Cardiac muscle cell (in vitro differentiated cells and primary cell): ENCODE measurements around the gene TTC23. TPM values are rescaled to one million over a fixed set of nuclear protein-coding genes. Genes with fewer than 3 reads are reported as not detected.

Source experiments
- DNase-seq, 2 donors: peaks; one replicate each; pipeline versions ENCODE4 v3.0.0 to v3.0.0-alpha.2; 2010 to 2017; ENCODE audit warnings: low read depth in 1 of 2, low spot score in 1 of 2
- H3K27ac ChIP-seq: fragments of 200-600 bp; sonication (generic); 2 replicates; pipeline ENCODE4 v1.5.1; 2016
- H3K27me3 ChIP-seq: fragments of 200-600 bp; sonication (generic); 2 replicates; pipeline ENCODE4 v1.6.0; 2016; ENCODE audit warnings: control low read depth
- H3K36me3 ChIP-seq: fragments of 200-600 bp; sonication (generic); 2 replicates; pipeline ENCODE4 v1.5.1; 2016; ENCODE audit warnings: control low read depth
- H3K4me1 ChIP-seq: fragments of 200-600 bp; sonication (generic); 2 replicates; pipeline ENCODE4 v1.8.1; 2017; ENCODE audit warnings: low read depth, mild to moderate bottlenecking, mixed run types
- H3K4me3 ChIP-seq: fragments of 200-600 bp; sonication (generic); 2 replicates; pipeline ENCODE4 v1.5.1; 2016; ENCODE audit warnings: mild to moderate bottlenecking
- H3K9me3 ChIP-seq: fragments of 200-600 bp; sonication (generic); 2 replicates; pipeline ENCODE4 v1.5.1; 2017; ENCODE audit warnings: low read depth, mild to moderate bottlenecking, control low read depth
- polyA plus RNA-seq: library from polyadenylated mRNA; unstranded; fragments of >200 nt; fragmentation: Nextera tagmentation; extraction: Ambion mirVana; gene quantifications from 2 replicates; pipeline ENCODE4 v1.2.1, GENCODE V29; 2016
- total RNA-seq: library from RNA; depleted of rRNA; stranded (reverse); fragments of >200 nt; gene quantifications from 2 replicates; pipeline ENCODE4 v1.2.3, GENCODE V29; 2016
- TF ChIP-seq, protein P1 (sequence below): IDR thresholded peaks from 2 replicates; pipeline ENCODE4 v1.5.1; 2012; ENCODE audit warnings: low read depth, mild to moderate bottlenecking, low read length

TTC23 gene
- total and polyA plus RNA-seq, 2 experiments from 2014 or later: 15.0 to 38.2 TPM

DNA sequence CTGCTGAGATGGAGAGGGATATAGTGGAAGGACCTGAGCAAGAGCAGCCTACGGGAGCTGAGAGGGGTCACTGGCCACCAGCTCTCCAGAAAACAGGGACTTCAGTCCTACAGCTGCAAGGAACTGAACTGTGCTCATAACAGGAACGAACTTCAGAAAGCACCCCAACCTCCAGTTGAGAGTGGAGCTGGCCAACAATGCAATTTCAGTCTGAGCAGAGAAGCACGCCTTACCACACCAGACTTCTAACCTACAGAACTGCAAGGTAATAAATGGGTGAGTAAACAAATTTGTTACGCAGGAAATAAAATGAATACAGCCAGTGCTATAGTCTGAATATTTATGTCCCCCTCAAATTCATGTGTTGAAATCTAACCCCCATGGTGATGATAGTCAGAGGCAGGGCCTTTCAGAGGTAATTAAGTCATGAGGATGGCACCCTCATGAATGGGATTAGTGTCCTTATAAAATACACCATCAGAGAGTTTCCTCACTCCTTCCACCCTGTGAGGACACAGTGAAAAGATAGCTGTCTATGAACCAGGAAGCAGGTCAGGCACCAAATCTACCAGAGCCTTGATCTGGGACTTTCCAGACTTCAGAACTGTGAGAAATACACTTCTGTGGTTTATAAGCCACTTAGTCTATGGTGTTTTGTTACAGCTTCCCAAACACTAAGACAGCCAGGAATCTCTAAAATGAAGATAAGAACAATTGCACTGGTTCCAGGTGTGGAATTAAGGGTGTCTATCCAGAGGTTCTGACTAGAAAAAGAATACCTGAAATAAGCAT is 85.9 kb downstream of the TTC23 start:
- TF ChIP-seq, protein P1, sequence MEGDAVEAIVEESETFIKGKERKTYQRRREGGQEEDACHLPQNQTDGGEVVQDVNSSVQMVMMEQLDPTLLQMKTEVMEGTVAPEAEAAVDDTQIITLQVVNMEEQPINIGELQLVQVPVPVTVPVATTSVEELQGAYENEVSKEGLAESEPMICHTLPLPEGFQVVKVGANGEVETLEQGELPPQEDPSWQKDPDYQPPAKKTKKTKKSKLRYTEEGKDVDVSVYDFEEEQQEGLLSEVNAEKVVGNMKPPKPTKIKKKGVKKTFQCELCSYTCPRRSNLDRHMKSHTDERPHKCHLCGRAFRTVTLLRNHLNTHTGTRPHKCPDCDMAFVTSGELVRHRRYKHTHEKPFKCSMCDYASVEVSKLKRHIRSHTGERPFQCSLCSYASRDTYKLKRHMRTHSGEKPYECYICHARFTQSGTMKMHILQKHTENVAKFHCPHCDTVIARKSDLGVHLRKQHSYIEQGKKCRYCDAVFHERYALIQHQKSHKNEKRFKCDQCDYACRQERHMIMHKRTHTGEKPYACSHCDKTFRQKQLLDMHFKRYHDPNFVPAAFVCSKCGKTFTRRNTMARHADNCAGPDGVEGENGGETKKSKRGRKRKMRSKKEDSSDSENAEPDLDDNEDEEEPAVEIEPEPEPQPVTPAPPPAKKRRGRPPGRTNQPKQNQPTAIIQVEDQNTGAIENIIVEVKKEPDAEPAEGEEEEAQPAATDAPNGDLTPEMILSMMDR: no peak
- DNase-seq: no peak
- peaks cover 5% of the 10 kb centered on the region for H3K4me1 ChIP-seq
- no peaks in the 10 kb centered on the region for H3K36me3 ChIP-seq
- H3K4me3 ChIP-seq: no peak overlapping the region
- H3K27me3 ChIP-seq: no peaks in the 10 kb centered on the region
- H3K9me3 ChIP-seq: no peaks in the 10 kb centered on the region
- no peak overlapping the region for H3K27ac ChIP-seq

- Histone ChIP-seq H3K27ac (no peak overlapping the region), H3K4me1 (no peaks in the 10 kb centered on the region), H3K36me3 (no peaks in the 10 kb centered on the region), H3K4me3 (no peak overlapping the region), H3K9me3 (no peaks in the 10 kb centered on the region), H3K27me3 (no peaks in the 10 kb centered on the region)
- no peak for DNase-seq
- TF ChIP-seq, protein P1: no peak
Observed at GRCh38 chr15:99158626-99159412, 90.6 kb downstream of the TTC23 start.

- Histone ChIP-seq H3K9me3 (no peaks in the 10 kb centered on the region), H3K27me3 (no peaks in the 10 kb centered on the region), H3K4me3 (no peak overlapping the region), H3K36me3 (no peaks in the 10 kb centered on the region), H3K27ac (no peak overlapping the region), H3K4me1 (no peaks in the 10 kb centered on the region)
- TF ChIP-seq, protein P1: no peak
- no peak for DNase-seq
Observed at GRCh38 chr15:99157456-99157855, 91.9 kb downstream of the TTC23 start.

GRCh38 chr15:99155961-99156443 is 93.4 kb downstream of the TTC23 start:
- no peaks in the 10 kb centered on the region for H3K4me1 ChIP-seq
- TF ChIP-seq, protein P1: no peak
- no peaks in the 10 kb centered on the region for H3K9me3 ChIP-seq
- no peak overlapping the region for H3K27ac ChIP-seq
- H3K4me3 ChIP-seq: no peak overlapping the region
- DNase-seq: peak in 1 of 2 donors; percentile 10
- no peaks in the 10 kb centered on the region for H3K27me3 ChIP-seq
- H3K36me3 ChIP-seq: no peaks in the 10 kb centered on the region

DNA sequence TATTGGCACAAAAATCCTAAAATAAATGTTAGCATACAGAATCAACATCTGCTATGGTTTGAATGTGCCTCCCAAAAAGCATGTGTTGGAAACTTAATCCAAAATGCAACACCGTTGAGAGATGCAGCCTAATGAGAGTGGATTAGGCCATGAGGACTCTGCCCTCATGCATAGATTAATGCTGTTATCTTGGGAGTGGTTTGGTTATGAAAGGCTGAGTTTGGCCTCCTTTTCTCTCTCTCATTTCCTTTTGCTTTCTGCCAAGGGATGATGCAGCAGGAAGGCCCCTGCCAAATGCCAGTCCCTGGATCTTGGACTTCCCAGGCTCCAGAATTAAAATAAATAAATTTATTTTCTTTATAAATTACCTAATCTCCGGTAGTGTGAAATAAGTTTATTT is 95.1 kb downstream of the TTC23 start:
- Histone ChIP-seq H3K27ac (no peak overlapping the region), H3K27me3 (no peaks in the 10 kb centered on the region), H3K4me3 (no peak overlapping the region), H3K9me3 (no peaks in the 10 kb centered on the region), H3K36me3 (no peaks in the 10 kb centered on the region), H3K4me1 (no peaks in the 10 kb centered on the region)
- DNase-seq: peak in 1 of 2 donors; percentile 25
- TF ChIP-seq, protein P1: no peak
